Osteoblast (primary cell): ENCODE data around the gene LRRFIP2. TPM values are rescaled to one million over a fixed set of nuclear protein-coding genes. Genes with fewer than 3 reads are reported as not detected.

Experiments
- DNase-seq: peaks from one replicate; pipeline ENCODE4 v3.0.0; 2011; ENCODE audit warnings: low spot score, mixed read lengths; ENCODE audit not compliant: insufficient read length; ENCODE audit errors: missing footprints
- H2AFZ ChIP-seq: 2 replicates; pipeline ENCODE4 v1.6.0; 2011; ENCODE audit warnings: mild to moderate bottlenecking, low read length
- H3K27ac ChIP-seq: 2 replicates; pipeline ENCODE4 v1.5.1; 2011; ENCODE audit warnings: mild to moderate bottlenecking, low read depth, low read length, moderate library complexity
- H3K27me3 ChIP-seq: 2 replicates; pipeline ENCODE4 v1.6.0; 2012; ENCODE audit warnings: mild to moderate bottlenecking, control low read depth, inconsistent platforms, low read length, moderate library complexity; ENCODE audit not compliant: insufficient read depth
- H3K36me3 ChIP-seq: 2 replicates; pipeline ENCODE4 v1.5.1; 2011; ENCODE audit warnings: mild to moderate bottlenecking, low read length, control low read depth, moderate library complexity; ENCODE audit not compliant: insufficient read depth
- H3K4me1 ChIP-seq: 2 replicates; pipeline ENCODE4 v1.5.1; 2011; ENCODE audit warnings: mild to moderate bottlenecking, low read length, control low read depth, moderate library complexity; ENCODE audit not compliant: insufficient read depth
- H3K4me2 ChIP-seq: 2 replicates; pipeline ENCODE4 v1.6.0; 2011; ENCODE audit warnings: mild to moderate bottlenecking, low read length; ENCODE audit not compliant: insufficient read depth
- H3K4me3 ChIP-seq: fragments of 200-600 bp; sonication (generic); 3 replicates; pipeline ENCODE4 v1.5.1; 2012; ENCODE audit warnings: mild to moderate bottlenecking, low read length, inconsistent platforms; ENCODE audit not compliant: insufficient read depth
- H3K79me2 ChIP-seq: 2 replicates; pipeline ENCODE4 v1.6.0; 2012; ENCODE audit warnings: mild to moderate bottlenecking, low read length, control low read depth, inconsistent platforms; ENCODE audit not compliant: insufficient read depth
- H3K9me3 ChIP-seq: 2 replicates; pipeline ENCODE4 v1.5.1; 2011; ENCODE audit warnings: low read depth, low read length, control low read depth
- H4K20me1 ChIP-seq: 2 replicates; pipeline ENCODE4 v1.6.0; 2012; ENCODE audit warnings: mild to moderate bottlenecking, low read length, control low read depth; ENCODE audit not compliant: insufficient read depth
- CTCF ChIP-seq: IDR thresholded peaks from 2 replicates; pipeline ENCODE4 v1.5.1; 2011; ENCODE audit warnings: mild to moderate bottlenecking, low read depth, low read length, moderate library complexity; ENCODE audit errors: extremely low read depth
- total RNA-seq: library from RNA; depleted of rRNA; stranded (reverse); fragments of >200 nt; gene quantifications from 2 replicates; pipeline ENCODE4 v1.2.3, GENCODE V29; 2012

LRRFIP2 gene
- total RNA-seq, 1 donor, result 71.3 TPM

- no peaks in the 10 kb centered on the region for H3K9me3 ChIP-seq
- peaks cover 46% of the 10 kb centered on the region for H3K36me3 ChIP-seq
- TF ChIP-seq CTCF, result no peak
- no peaks in the 10 kb centered on the region for H3K79me2 ChIP-seq
- H4K20me1 ChIP-seq, result no peaks in the 10 kb centered on the region
- peaks cover 3% of the 10 kb centered on the region for H3K4me1 ChIP-seq
- H3K27me3 ChIP-seq, result no peaks in the 10 kb centered on the region
- no peak overlapping the region for H3K4me2 ChIP-seq
- peak; percentile 29 for DNase-seq
- H3K27ac ChIP-seq, result no peak overlapping the region
- no peak overlapping the region for H3K4me3 ChIP-seq
- H2AFZ ChIP-seq, result no peak overlapping the region
Observed at GRCh38 chr3:37026851-37027250, 147.5 kb downstream of the LRRFIP2 start.

- no peaks in the 10 kb centered on the region for H3K9me3 ChIP-seq
- H2AFZ ChIP-seq, result no peak overlapping the region
- no peak overlapping the region for H3K27ac ChIP-seq
- H3K27me3 ChIP-seq, result no peaks in the 10 kb centered on the region
- H4K20me1 ChIP-seq, result no peaks in the 10 kb centered on the region
- no peak overlapping the region for H3K4me2 ChIP-seq
- peaks cover 3% of the 10 kb centered on the region for H3K4me1 ChIP-seq
- H3K79me2 ChIP-seq, result no peaks in the 10 kb centered on the region
- H3K36me3 ChIP-seq, result peaks cover 46% of the 10 kb centered on the region
- no peak for DNase-seq
- TF ChIP-seq CTCF, result no peak
- H3K4me3 ChIP-seq, result no peak overlapping the region
Observed at GRCh38 chr3:37025561-37026335, 148.6 kb downstream of the LRRFIP2 start.

GRCh38 chr3:37024820-37025405 lies 149.5 kb downstream of the LRRFIP2 start:
- no peak for DNase-seq
- Histone ChIP-seq H3K4me3 (no peak overlapping the region), H4K20me1 (no peaks in the 10 kb centered on the region), H3K9me3 (no peaks in the 10 kb centered on the region), H3K27ac (no peak overlapping the region), H3K27me3 (no peaks in the 10 kb centered on the region), H3K79me2 (no peaks in the 10 kb centered on the region), H2AFZ (no peak overlapping the region), H3K4me2 (no peak overlapping the region), H3K4me1 (peaks cover 3% of the 10 kb centered on the region), H3K36me3 (peaks cover 52% of the 10 kb centered on the region)
- TF ChIP-seq CTCF, result no peak

- Histone ChIP-seq H3K9me3 (no peaks in the 10 kb centered on the region), H3K27ac (no peak overlapping the region), H3K36me3 (peaks cover 52% of the 10 kb centered on the region), H3K4me1 (no peaks in the 10 kb centered on the region), H3K79me2 (no peaks in the 10 kb centered on the region), H3K27me3 (no peaks in the 10 kb centered on the region), H2AFZ (no peak overlapping the region), H4K20me1 (no peaks in the 10 kb centered on the region), H3K4me3 (no peak overlapping the region), H3K4me2 (no peak overlapping the region)
- no peak for DNase-seq
- peak; percentile 61 for TF ChIP-seq CTCF
Observed at GRCh38 chr3:37024092-37024491, 150.3 kb downstream of the LRRFIP2 start.
